Activated CD4-positive, alpha-beta T cell treated with anti-CD3 and anti-CD28 coated beads, Interleukin-2, amount 10 ng/mL, durations not matched to agents 7 days and 5 days (primary cell): ENCODE measurements around the gene ADCY3. TPM values are rescaled to one million over a fixed set of nuclear protein-coding genes. Genes with fewer than 3 reads are reported as not detected.

Experiments used
- CTCF ChIA-PET: fragments of 350-600 bp; sonication (Branson Sonifier 250); formaldehyde crosslinking; loops from one replicate; lab custom pipeline; 2021; ENCODE audit warnings: antibody characterized with exemption; lab: Charles Lee
- POLR2A ChIA-PET: fragments of 350-600 bp; sonication (Branson Sonifier 250); formaldehyde crosslinking; loops from one replicate; lab custom pipeline; 2021; ENCODE audit warnings: antibody characterized with exemption; lab: Charles Lee
- DNase-seq: peaks from one replicate; pipeline ENCODE4 v3.0.0-alpha.2; 2020
- H3K27ac Mint-ChIP-seq: one replicate; pipeline ENCODE4 v1.8.0; 2021; ENCODE audit warnings: mild to moderate bottlenecking, moderate library complexity, mixed read lengths
- H3K27me3 Mint-ChIP-seq: one replicate; pipeline ENCODE4 v1.8.0; 2021; ENCODE audit warnings: mixed read lengths
- H3K36me3 Mint-ChIP-seq: one replicate; pipeline ENCODE4 v1.8.0; 2021; ENCODE audit warnings: low read depth, mixed read lengths
- H3K4me1 Mint-ChIP-seq: one replicate; pipeline ENCODE4 v1.8.0; 2021; ENCODE audit warnings: mixed read lengths
- H3K4me3 Mint-ChIP-seq: one replicate; pipeline ENCODE4 v1.8.0; 2021; ENCODE audit warnings: mild to moderate bottlenecking, moderate library complexity, mixed read lengths
- H3K9me3 Mint-ChIP-seq: one replicate; pipeline ENCODE4 v1.8.0; 2021; ENCODE audit warnings: mixed read lengths
- total RNA-seq, 2 experiments: library from RNA; stranded (reverse); gene quantifications; one replicate each; pipeline ENCODE4 v1.2.3, GENCODE V29; 2021

The ADCY3 gene
- total RNA-seq, 2 experiments from 2014 or later, result 60.8 to 67.2 TPM

DNA sequence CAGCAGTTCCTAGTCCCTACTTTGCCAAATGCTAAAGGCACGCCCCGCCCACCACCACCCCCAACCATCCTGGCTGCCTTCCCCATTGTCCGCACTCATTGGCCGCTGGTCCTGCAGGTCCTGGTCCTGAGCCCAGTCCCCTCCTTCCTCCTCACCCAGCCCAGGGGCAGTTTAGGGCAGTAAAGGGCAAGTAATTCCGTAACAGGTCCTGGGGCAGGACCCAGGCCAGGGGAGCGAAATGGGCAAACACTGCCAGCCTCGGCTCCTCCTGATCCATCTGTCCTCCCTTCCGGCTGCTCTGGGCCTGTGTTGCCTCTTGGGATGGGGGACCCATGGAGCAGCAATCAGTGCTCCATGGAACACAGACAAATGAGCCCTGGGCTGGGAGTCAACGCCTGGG is 6.1 kb downstream of the ADCY3 start:
- POLR2A ChIA-PET, result no interaction called here
- peaks cover 42% of the 10 kb centered on the region for H3K36me3 Mint-ChIP-seq
- H3K4me3 Mint-ChIP-seq, result no peak overlapping the region
- peaks cover 33% of the 10 kb centered on the region for H3K4me1 Mint-ChIP-seq
- H3K27me3 Mint-ChIP-seq, result no peaks in the 10 kb centered on the region
- no peaks in the 10 kb centered on the region for H3K9me3 Mint-ChIP-seq
- CTCF ChIA-PET, result no interaction called here
- H3K27ac Mint-ChIP-seq, result no peak overlapping the region
- DNase-seq, result no peak

DNA sequence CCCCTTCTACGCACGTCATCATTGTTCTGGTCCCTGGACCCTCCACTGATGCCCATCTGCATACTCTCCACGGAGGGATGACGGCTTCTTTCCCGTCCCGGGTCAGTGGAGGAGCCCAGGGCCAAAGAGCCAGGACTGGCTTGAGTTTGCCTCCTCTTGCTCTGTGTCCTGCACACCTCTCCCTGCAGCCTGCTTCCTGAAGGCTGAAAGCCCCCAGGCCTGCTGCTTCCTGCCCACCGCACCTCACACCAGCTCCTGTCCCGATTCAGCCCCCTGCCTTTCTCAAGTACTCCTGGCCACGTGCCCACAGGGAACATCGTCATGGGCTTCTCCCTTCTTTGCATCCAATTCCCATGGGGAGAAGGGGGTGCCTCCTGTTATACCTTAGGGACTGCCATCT is 7.1 kb downstream of the ADCY3 start:
- H3K4me1 Mint-ChIP-seq, result peaks cover 24% of the 10 kb centered on the region
- no peaks in the 10 kb centered on the region for H3K9me3 Mint-ChIP-seq
- no peak overlapping the region for H3K4me3 Mint-ChIP-seq
- peaks cover 36% of the 10 kb centered on the region for H3K36me3 Mint-ChIP-seq
- H3K27ac Mint-ChIP-seq, result no peak overlapping the region
- H3K27me3 Mint-ChIP-seq, result no peaks in the 10 kb centered on the region
- no peak for DNase-seq
- CTCF ChIA-PET, result no interaction called here
- POLR2A ChIA-PET, result no interaction called here

DNA sequence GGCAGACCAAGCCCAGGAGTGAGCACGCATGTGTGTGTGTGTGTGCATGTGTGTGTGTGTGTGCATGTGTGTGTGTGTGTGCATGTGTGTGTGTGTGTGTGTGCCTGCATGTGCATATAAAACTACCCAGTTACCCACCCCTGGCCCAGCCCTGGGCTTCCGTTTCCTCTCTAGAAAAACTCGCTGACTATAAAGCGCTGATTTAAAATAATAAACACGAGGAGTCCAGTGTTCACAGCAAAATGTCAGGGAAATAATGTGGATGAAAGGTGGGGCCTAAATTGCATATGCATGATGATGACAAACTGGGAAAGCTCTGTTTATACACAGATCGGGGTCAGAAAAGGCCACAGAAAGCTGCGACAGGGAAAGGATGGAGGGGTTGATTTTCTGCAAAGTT is 7.5 kb downstream of the ADCY3 start:
- H3K27me3 Mint-ChIP-seq, result no peaks in the 10 kb centered on the region
- ChIA-PET POLR2A (no interaction called here), CTCF (no interaction called here)
- no peak overlapping the region for H3K4me3 Mint-ChIP-seq
- no peak overlapping the region for H3K27ac Mint-ChIP-seq
- no peak for DNase-seq
- H3K9me3 Mint-ChIP-seq, result no peaks in the 10 kb centered on the region
- H3K36me3 Mint-ChIP-seq, result peaks cover 32% of the 10 kb centered on the region
- peaks cover 20% of the 10 kb centered on the region for H3K4me1 Mint-ChIP-seq

DNA sequence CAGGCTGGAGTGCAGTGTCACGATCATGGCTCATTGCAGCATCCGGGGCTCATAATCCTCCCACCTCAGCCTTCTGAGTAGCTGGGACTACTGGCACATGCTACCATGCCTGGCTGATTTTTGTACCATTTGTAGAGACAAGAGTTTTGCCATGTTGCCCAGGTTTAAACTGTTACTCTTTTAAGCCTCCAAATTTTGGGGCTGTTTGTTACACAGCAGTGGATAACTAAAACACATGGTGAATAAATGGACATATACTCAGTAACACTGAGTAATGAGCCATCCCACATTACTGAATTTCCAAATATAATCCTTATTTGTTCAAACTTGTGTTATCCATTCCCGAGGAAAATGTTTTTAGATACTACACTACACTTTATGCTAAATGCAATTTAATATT is 9.8 kb downstream of the ADCY3 start:
- peaks cover 28% of the 10 kb centered on the region for H3K36me3 Mint-ChIP-seq
- no peak overlapping the region for H3K4me3 Mint-ChIP-seq
- H3K27ac Mint-ChIP-seq, result no peak overlapping the region
- no peaks in the 10 kb centered on the region for H3K9me3 Mint-ChIP-seq
- H3K27me3 Mint-ChIP-seq, result no peaks in the 10 kb centered on the region
- no peak for DNase-seq
- ChIA-PET CTCF (interaction anchor here (0.6 kb wide), 1 partner anchor 60 kb away, joined by 3 read pairs; no protein-coding TSS in a partner anchor), POLR2A (no interaction called here)
- H3K4me1 Mint-ChIP-seq, result peaks cover 11% of the 10 kb centered on the region

DNA sequence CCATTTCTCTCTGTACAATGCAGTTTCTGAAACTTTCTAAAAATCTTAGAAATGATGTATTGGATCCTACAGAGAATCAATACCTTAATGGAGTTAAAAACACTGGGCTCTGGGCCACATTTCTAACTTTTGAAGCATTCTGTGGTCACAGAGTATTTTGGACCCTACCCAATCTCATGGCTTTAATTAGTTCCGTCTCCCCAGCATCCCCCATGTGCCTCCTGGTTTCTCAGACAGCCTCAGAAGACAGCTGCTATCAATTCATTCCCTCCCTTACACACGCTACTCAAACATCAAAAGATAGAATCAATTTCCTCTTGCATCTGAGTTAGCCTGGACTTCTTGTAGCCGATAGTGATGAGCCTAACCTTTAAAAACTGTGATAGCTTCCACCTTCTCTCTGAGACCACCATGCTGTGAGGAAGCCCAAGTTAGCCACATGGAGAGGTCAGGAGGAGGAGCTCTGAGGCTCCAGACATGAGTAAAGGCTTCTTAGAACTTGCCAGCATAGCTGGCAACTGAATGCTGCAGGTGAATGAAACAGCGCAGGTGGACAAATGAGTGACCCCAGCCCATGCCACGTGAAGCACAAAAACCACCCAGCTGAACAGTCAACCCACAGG is 10.4 kb downstream of the ADCY3 start:
- peaks cover 28% of the 10 kb centered on the region for H3K36me3 Mint-ChIP-seq

DNA sequence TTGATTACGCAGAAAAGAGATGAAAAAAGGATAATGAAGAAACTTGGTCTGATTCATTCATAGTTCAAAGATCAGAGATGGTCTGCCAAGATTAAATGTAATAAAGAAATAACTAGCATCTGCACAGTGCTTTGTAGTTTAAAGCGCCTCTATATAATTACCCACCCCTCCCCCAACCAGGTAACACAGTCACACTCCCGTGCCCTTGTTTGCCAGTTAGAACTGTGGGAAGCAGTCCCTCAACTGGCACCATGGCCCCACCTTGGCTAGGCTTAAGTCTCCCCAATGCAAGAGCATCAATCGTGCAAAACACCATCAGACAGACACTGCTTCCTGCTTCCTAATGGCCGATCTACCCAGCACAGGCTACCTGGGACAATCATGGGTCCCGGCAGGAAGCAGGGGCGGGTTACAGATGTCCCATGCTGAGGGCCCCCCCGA is 11.6 kb downstream of the ADCY3 start:
- no peak for DNase-seq
- Mint-ChIP-seq H3K4me1 (peaks cover 6% of the 10 kb centered on the region), H3K27me3 (no peaks in the 10 kb centered on the region), H3K9me3 (no peaks in the 10 kb centered on the region), H3K27ac (no peak overlapping the region), H3K36me3 (peaks cover 32% of the 10 kb centered on the region), H3K4me3 (no peak overlapping the region)
- POLR2A ChIA-PET, result no interaction called here
- CTCF ChIA-PET, result interaction anchor here (0.6 to 0.7 kb wide), 2 partner anchors 22 to 484 kb away, joined by 3 read pairs; no protein-coding TSS in a partner anchor

More for the DNA sequence above, 10.4 kb downstream of the ADCY3 start:
- no peaks in the 10 kb centered on the region for H3K9me3 Mint-ChIP-seq
- H3K27ac Mint-ChIP-seq, result no peak overlapping the region
- peaks cover 8% of the 10 kb centered on the region for H3K4me1 Mint-ChIP-seq
- H3K4me3 Mint-ChIP-seq, result no peak overlapping the region
- H3K27me3 Mint-ChIP-seq, result no peaks in the 10 kb centered on the region
- ChIA-PET CTCF (no interaction called here), POLR2A (no interaction called here)
- DNase-seq, result no peak

DNA sequence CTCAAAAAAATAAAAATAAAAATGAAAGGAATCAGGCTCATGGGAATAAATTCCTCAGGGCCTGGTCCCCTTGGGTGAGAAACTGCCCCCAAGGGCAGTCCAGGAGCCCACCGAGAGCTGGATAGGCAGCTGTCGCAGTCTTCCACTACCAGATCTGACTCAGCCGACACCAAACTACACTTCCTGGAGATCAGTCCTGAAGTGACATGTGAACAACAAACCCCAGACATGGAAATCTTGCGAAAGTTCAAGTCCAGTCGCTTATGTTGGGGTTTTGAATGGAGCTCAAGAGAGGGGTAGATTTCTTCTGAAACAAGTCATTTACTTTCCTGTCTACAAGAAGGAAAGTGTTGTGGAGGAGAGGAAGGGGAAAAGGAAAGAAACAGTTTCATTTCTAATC is 12.9 kb downstream of the ADCY3 start:
- ChIA-PET POLR2A (no interaction called here), CTCF (no interaction called here)
- H3K36me3 Mint-ChIP-seq, result peaks cover 35% of the 10 kb centered on the region
- no peaks in the 10 kb centered on the region for H3K27me3 Mint-ChIP-seq
- peaks cover 6% of the 10 kb centered on the region for H3K4me1 Mint-ChIP-seq
- H3K27ac Mint-ChIP-seq, result no peak overlapping the region
- no peaks in the 10 kb centered on the region for H3K9me3 Mint-ChIP-seq
- no peak for DNase-seq
- H3K4me3 Mint-ChIP-seq, result no peak overlapping the region

DNA sequence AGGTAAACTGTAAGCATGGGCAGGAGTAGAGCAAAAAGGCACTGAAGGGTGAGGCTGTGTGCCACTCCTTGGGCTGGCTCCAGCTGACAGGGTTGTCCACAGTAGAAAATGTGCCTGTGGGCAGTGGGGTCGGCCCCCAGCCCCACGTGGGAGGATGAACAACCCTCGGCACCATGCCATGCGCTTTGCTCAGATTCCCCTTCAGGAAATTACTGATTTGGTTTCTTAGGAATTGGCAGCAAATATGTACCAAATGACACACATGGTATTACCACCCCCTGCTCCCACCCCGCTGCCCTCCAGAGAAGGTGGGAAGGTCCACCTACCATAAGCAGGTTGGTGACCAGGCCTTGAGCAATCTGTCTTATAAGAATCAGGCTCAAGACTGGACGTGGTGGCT is 13.6 kb downstream of the ADCY3 start:
- CTCF ChIA-PET, result no interaction called here
- peaks cover 30% of the 10 kb centered on the region for H3K36me3 Mint-ChIP-seq
- POLR2A ChIA-PET, result no interaction called here

DNA sequence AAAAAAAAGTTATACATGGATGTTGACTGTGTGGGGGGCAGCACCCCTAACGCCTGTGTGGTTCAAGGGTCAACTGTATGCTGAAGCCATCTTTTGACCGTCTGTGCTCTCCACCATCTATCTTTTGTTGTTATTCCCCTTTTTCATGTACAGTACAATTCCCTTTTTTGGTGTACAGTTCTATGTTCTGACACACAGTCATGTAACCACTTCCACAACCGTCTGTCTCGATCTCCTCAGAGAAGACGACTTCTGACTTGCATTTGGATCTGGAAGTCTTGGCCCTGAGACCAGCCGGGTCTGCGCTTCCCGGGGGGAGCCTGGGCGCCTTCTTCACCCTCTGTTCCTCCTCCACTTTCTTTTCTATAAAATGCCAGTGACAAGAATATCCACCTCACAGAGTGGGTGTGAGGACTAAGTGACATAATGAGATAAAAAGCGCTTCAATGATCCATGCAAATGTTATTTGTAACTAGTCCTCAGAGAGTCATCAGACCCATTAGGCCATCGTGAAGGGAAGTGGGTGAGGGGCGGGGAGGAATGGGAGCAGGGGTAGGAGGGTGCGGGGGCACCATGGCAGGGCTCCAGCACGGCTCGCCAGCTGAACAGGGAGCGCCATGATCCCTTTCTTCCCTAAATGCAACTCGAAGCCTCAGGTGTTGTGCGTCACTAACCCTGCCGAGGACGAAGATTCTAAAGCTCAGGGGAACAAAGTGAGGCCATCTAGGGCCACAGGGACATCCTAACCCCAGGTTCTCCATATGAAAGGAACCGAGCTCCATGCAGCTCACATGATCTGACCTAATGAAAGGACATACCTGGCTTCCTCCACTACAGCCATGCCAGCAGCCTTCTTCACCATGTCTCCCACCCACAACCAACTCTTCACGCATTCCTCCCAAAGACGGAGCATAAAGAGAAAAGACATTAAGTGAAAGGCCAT is 16.6 kb downstream of the ADCY3 start:
- POLR2A ChIA-PET, result no interaction called here
- H3K36me3 Mint-ChIP-seq, result peaks cover 34% of the 10 kb centered on the region
- H3K4me1 Mint-ChIP-seq, result peaks cover 3% of the 10 kb centered on the region
- no peak overlapping the region for H3K27ac Mint-ChIP-seq
- H3K9me3 Mint-ChIP-seq, result no peaks in the 10 kb centered on the region
- DNase-seq, result no peak
- CTCF ChIA-PET, result interaction anchor here (1.0 kb wide), 1 partner anchor 16 kb away, joined by 3 read pairs; no protein-coding TSS in a partner anchor
- no peak overlapping the region for H3K4me3 Mint-ChIP-seq
- H3K27me3 Mint-ChIP-seq, result no peaks in the 10 kb centered on the region

More for the DNA sequence above, 13.6 kb downstream of the ADCY3 start:
- H3K4me1 Mint-ChIP-seq, result peaks cover 6% of the 10 kb centered on the region
- no peak overlapping the region for H3K4me3 Mint-ChIP-seq
- no peaks in the 10 kb centered on the region for H3K27me3 Mint-ChIP-seq
- H3K27ac Mint-ChIP-seq, result no peak overlapping the region
- no peak for DNase-seq
- no peaks in the 10 kb centered on the region for H3K9me3 Mint-ChIP-seq

DNA sequence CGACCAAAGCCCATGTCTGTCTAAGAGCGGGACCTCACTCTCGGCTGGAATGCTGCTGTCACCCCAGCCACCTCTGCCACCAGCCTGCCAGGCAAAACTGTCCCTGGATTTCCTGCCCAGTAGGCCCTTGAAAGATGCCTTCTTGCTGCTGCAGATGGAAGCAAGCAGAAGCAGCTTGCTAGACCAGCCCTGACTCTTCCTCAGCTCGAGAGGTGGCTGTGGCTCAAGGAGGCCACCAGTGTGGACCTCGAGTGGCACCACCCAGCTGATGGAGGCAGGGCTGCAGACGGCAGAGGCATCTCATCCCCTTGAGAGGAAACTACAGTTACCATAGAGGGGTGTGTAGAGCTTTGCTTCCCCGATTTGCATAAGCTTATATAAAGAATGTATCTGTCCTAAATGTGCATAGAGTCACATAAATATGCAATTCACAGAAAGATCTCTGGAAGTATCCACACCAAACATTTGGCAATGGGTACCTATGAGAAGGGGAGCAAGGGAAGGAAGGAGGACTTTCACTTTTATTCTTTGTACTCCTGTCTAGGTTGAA is 20.6 kb downstream of the ADCY3 start:
- Mint-ChIP-seq H3K4me1 (no peaks in the 10 kb centered on the region), H3K36me3 (peaks cover 55% of the 10 kb centered on the region), H3K27me3 (no peaks in the 10 kb centered on the region), H3K27ac (no peak overlapping the region), H3K9me3 (peaks cover 25% of the 10 kb centered on the region), H3K4me3 (no peak overlapping the region)
- ChIA-PET POLR2A (no interaction called here), CTCF (interaction anchor here (0.5 to 0.6 kb wide), 2 partner anchors 152 to 626 kb away, joined by 3 to 4 read pairs; no protein-coding TSS in a partner anchor)
- no peak for DNase-seq

DNA sequence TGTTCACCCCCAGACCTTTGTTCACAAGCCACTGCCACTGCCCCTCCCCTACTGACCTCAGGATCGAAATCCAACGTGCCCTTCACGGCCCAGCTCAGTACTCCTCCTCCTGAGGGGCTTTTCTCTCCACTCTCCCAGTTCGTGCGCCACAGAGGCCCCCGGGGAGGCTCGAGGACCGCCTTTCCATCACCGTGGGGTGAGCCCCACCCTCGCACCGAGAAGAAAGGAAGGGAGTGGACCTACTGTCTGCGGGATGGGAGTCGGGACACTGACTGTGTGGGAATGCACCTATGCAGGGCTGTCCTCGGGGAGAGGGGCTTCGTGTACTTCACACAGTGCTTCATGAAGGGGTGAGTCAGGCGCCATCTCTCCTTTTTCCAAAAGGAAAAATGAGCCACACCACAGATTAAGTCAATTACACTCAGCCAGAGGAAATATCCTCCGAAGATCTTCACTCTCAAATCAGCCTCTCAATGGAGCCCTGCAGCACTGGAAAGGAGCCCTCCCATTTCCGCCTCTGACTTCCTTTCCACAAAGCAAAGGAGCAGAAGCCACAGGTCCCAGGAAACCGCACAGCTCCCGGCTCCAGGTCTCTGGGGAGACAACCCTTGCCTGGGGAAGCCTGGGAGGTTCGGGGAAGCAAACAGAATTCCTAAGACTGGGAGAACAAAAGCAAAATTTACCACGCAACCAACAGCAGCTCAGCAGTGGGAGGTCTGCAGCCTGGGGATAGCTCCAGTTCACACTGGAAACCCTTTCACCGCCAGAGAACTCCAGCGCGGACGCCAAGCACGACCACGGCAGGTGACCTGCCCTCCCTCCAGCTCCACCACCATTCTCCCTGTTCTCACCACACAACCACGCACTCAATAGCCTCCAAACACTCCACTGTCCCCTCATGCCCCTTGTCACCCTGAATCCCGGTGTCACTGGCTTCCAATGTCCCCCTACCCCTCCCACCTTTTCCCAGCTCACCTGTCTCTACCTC is 21.6 kb downstream of the ADCY3 start:
- CTCF ChIA-PET, result interaction anchor here (0.5 to 0.7 kb wide), 2 partner anchors 16 to 627 kb away, joined by 3 read pairs; no protein-coding TSS in a partner anchor
- no peak for DNase-seq
- H3K4me1 Mint-ChIP-seq, result no peaks in the 10 kb centered on the region

DNA sequence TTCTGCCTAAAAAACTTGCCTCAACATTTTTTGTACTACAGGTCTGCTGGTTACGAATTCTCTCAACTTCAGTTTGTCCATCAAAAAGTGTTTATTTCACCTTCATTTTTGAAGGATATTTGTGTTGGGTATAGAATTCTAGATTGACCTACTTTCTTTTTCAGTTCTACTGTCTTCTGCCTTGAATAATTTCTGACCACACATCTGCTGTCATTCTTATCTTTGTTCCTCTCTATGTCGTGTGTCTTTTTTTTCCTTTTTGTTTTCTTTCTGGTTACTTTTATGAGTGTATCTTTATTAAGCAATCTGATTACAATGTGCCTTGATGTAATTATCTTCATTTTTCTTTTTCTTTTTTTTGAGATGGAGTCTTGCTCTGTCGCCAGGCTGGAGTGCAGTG is 25.3 kb downstream of the ADCY3 start:
- H3K4me3 Mint-ChIP-seq, result no peak overlapping the region
- peaks cover 38% of the 10 kb centered on the region for H3K9me3 Mint-ChIP-seq
- no peak overlapping the region for H3K27ac Mint-ChIP-seq
- CTCF ChIA-PET, result no interaction called here
- H3K27me3 Mint-ChIP-seq, result no peaks in the 10 kb centered on the region
- H3K4me1 Mint-ChIP-seq, result no peaks in the 10 kb centered on the region
- POLR2A ChIA-PET, result no interaction called here
- peaks cover 45% of the 10 kb centered on the region for H3K36me3 Mint-ChIP-seq
- DNase-seq, result no peak

More for the DNA sequence above, 21.6 kb downstream of the ADCY3 start:
- Mint-ChIP-seq H3K4me3 (no peak overlapping the region), H3K27me3 (no peaks in the 10 kb centered on the region), H3K9me3 (peaks cover 32% of the 10 kb centered on the region), H3K36me3 (peaks cover 53% of the 10 kb centered on the region), H3K27ac (no peak overlapping the region)
- POLR2A ChIA-PET, result no interaction called here
